WTC11 (cell line): ENCODE measurements around the gene CPNE6. TPM values are rescaled to one million over a fixed set of nuclear protein-coding genes. Genes with fewer than 3 reads are reported as not detected.

Experiments
- ATAC-seq: fragments of 200-7000 bp; cut with Tn5 transposase; 2 replicates; pipeline ENCODE4 v1.10.0; 2021; ENCODE audit warnings: mild to moderate bottlenecking, moderate library complexity
- CTCF ChIA-PET: fragments of 300-600 bp; sonication (Branson Sonifier 250); formaldehyde crosslinking; loops from one replicate; lab custom pipeline; 2021; ENCODE audit warnings: antibody characterized with exemption; lab: Charles Lee
- POLR2A ChIA-PET: fragments of 350-600 bp; sonication (Branson Sonifier 250); formaldehyde crosslinking; loops from one replicate; lab custom pipeline; 2021; ENCODE audit warnings: antibody characterized with exemption; lab: Charles Lee
- DNase-seq: peaks from one replicate; pipeline ENCODE4 v3.0.0; 2021; ENCODE audit warnings: low spot score
- H3K27ac Mint-ChIP-seq: 2 replicates; pipeline ENCODE4 v1.8.0; 2021; ENCODE audit warnings: mixed read lengths
- H3K27me3 Mint-ChIP-seq: 2 replicates; pipeline ENCODE4 v1.8.0; 2021; ENCODE audit warnings: low read depth, mild to moderate bottlenecking, moderate library complexity, mixed read lengths
- H3K36me3 Mint-ChIP-seq: 2 replicates; pipeline ENCODE4 v1.8.0; 2021; ENCODE audit warnings: mixed read lengths
- H3K4me1 Mint-ChIP-seq: 2 replicates; pipeline ENCODE4 v1.8.0; 2022; ENCODE audit warnings: mixed read lengths
- H3K4me3 Mint-ChIP-seq: 2 replicates; pipeline ENCODE4 v1.8.0; 2021; ENCODE audit warnings: mild to moderate bottlenecking, moderate library complexity, mixed read lengths
- H3K9me3 Mint-ChIP-seq: 2 replicates; pipeline ENCODE4 v1.8.0; 2021; ENCODE audit warnings: mixed read lengths
- CDX4 ChIP-seq: fragments of 250-450 bp; sonication (Bioruptor Pico); IDR thresholded peaks from 2 replicates; pipeline ENCODE4 v1.9.0; 2021; ENCODE audit warnings: moderate library complexity, mild to moderate bottlenecking, inconsistent platforms, borderline replicate concordance
- CREB1 ChIP-seq: sonication (generic); formaldehyde crosslinking; IDR thresholded peaks from 2 replicates; pipeline ENCODE4 v1.8.0; 2023; ENCODE audit warnings: mild to moderate bottlenecking, missing genetic modification reagents
- E2F1 ChIP-seq: sonication (generic); formaldehyde crosslinking; IDR thresholded peaks from 2 replicates; pipeline ENCODE4 v1.8.0; 2022; ENCODE audit warnings: mild to moderate bottlenecking, missing genetic modification reagents
- ELF4 ChIP-seq: sonication (generic); formaldehyde crosslinking; IDR thresholded peaks from 2 replicates; pipeline ENCODE4 v1.8.1; 2022; ENCODE audit warnings: low read depth, mild to moderate bottlenecking, moderate library complexity, missing genetic modification reagents
- EMX1 ChIP-seq: fragments of 250-450 bp; sonication (Bioruptor Pico); IDR thresholded peaks from 2 replicates; pipeline ENCODE4 v1.8.0; 2021; ENCODE audit warnings: mild to moderate bottlenecking
- FOXP1 ChIP-seq: sonication (generic); formaldehyde crosslinking; IDR thresholded peaks from 2 replicates; pipeline ENCODE4 v1.8.0; 2022; ENCODE audit warnings: missing genetic modification reagents, mild to moderate bottlenecking, moderate library complexity, borderline replicate concordance
- GTF2I ChIP-seq: fragments of 250-450 bp; sonication (Bioruptor Pico); conservative IDR thresholded peaks from 2 replicates; pipeline ENCODE4 v1.4.0; 2021; ENCODE audit warnings: mild to moderate bottlenecking
- IRF1 ChIP-seq: sonication (generic); formaldehyde crosslinking; IDR thresholded peaks from 2 replicates; pipeline ENCODE4 v1.8.0; 2023; ENCODE audit warnings: missing genetic modification reagents
- KAT7 ChIP-seq: sonication (generic); formaldehyde crosslinking; IDR thresholded peaks from 2 replicates; pipeline ENCODE4 v1.8.1; 2023; ENCODE audit warnings: missing genetic modification reagents, mild to moderate bottlenecking, borderline replicate concordance
- NR3C1 ChIP-seq: sonication (generic); formaldehyde crosslinking; conservative IDR thresholded peaks from 2 replicates; pipeline ENCODE4 v1.8.1; 2023; ENCODE audit warnings: low read depth, mild to moderate bottlenecking, missing genetic modification reagents
- PRRX2 ChIP-seq: fragments of 250-450 bp; sonication (Bioruptor Pico); IDR thresholded peaks from 2 replicates; pipeline ENCODE4 v1.8.0; 2021; ENCODE audit warnings: mild to moderate bottlenecking
- RELA ChIP-seq: sonication (generic); formaldehyde crosslinking; IDR thresholded peaks from 2 replicates; pipeline ENCODE4 v1.8.1; 2022; ENCODE audit warnings: missing genetic modification reagents, mild to moderate bottlenecking, borderline replicate concordance
- SMAD4 ChIP-seq: sonication (generic); formaldehyde crosslinking; IDR thresholded peaks from 2 replicates; pipeline ENCODE4 v1.8.0; 2022; ENCODE audit warnings: mild to moderate bottlenecking, missing genetic modification reagents
- TEAD1 ChIP-seq: sonication (generic); formaldehyde crosslinking; IDR thresholded peaks from 2 replicates; pipeline ENCODE4 v1.8.0; 2022; ENCODE audit warnings: mild to moderate bottlenecking, missing genetic modification reagents
- USF2 ChIP-seq: sonication (generic); formaldehyde crosslinking; IDR thresholded peaks from 2 replicates; pipeline ENCODE4 v1.8.1; 2023; ENCODE audit warnings: mild to moderate bottlenecking, missing genetic modification reagents, moderate library complexity
- ZNF512 ChIP-seq: sonication (generic); formaldehyde crosslinking; IDR thresholded peaks from 2 replicates; pipeline ENCODE4 v1.8.1; 2022; ENCODE audit warnings: missing genetic modification reagents, borderline replicate concordance
- ZSCAN18 ChIP-seq: fragments of 250-450 bp; sonication (Bioruptor Pico); IDR thresholded peaks from 2 replicates; pipeline ENCODE4 v2.1.2; 2022; ENCODE audit warnings: mild to moderate bottlenecking, moderate library complexity
- total RNA-seq: library from RNA; stranded (reverse); gene quantifications from 3 replicates; pipeline ENCODE4 v1.2.3, GENCODE V29; 2021

Gene CPNE6
- total RNA-seq, 1 experiment from 2014 or later, result not detected

- no peak overlapping the region for H3K4me3 Mint-ChIP-seq
- H3K4me1 Mint-ChIP-seq, result no peaks in the 10 kb centered on the region
- DNase-seq (no peak), ATAC-seq (no peak)
- H3K27me3 Mint-ChIP-seq, result no peaks in the 10 kb centered on the region
- H3K9me3 Mint-ChIP-seq, result no peaks in the 10 kb centered on the region
- TF ChIP-seq CDX4 (CRISPR knock-in tag), result no peak
- TF ChIP-seq EMX1 (CRISPR knock-in tag), result no peak
- TF ChIP-seq KAT7, result no peak
- TF ChIP-seq PRRX2 (CRISPR knock-in tag), result no peak
- no peak for TF ChIP-seq CREB1 (CRISPR knock-in tag)
- TF ChIP-seq GTF2I (CRISPR knock-in tag), result no peak
- no peak for TF ChIP-seq ZSCAN18 (CRISPR knock-in tag)
- no peak for TF ChIP-seq ELF4 (CRISPR knock-in tag)
- POLR2A ChIA-PET, result interaction anchor here (2.0 kb wide), 1 partner anchor 11 kb away, joined by 8 read pairs; no protein-coding TSS in a partner anchor
- CTCF ChIA-PET, result interaction anchor here (1.0 to 2.3 kb wide), 3 partner anchors 21 to 39 kb away, joined by 3 to 11 read pairs (median 4); no protein-coding TSS in a partner anchor
- H3K27ac Mint-ChIP-seq, result no peak overlapping the region
- no peaks in the 10 kb centered on the region for H3K36me3 Mint-ChIP-seq
These were observed 2.0 kb upstream of the CPNE6 start for GRCh38 chr14:24069411-24069735.

- TF ChIP-seq USF2 (CRISPR knock-in tag) (no peak), NR3C1 (CRISPR knock-in tag) (no peak), RELA (CRISPR knock-in tag) (no peak), ZNF512 (no peak), SMAD4 (CRISPR knock-in tag) (no peak), ZSCAN18 (CRISPR knock-in tag) (no peak), E2F1 (CRISPR knock-in tag) (no peak), IRF1 (CRISPR knock-in tag) (no peak), FOXP1 (CRISPR knock-in tag) (no peak), TEAD1 (CRISPR knock-in tag) (no peak)
- Mint-ChIP-seq H3K27me3 (no peaks in the 10 kb centered on the region), H3K27ac (no peak overlapping the region), H3K9me3 (no peaks in the 10 kb centered on the region), H3K4me3 (no peak overlapping the region), H3K36me3 (no peaks in the 10 kb centered on the region), H3K4me1 (no peaks in the 10 kb centered on the region)
- POLR2A ChIA-PET, result interaction anchor here (2.0 kb wide), 1 partner anchor 10 kb away, joined by 8 read pairs; no protein-coding TSS in a partner anchor
- CTCF ChIA-PET, result interaction anchor here (1.0 to 2.5 kb wide), 4 partner anchors 12 to 38 kb away, joined by 3 to 11 read pairs (median 8); no protein-coding TSS in a partner anchor
- ATAC-seq (no peak), DNase-seq (no peak)
These were observed 848 bp upstream of the CPNE6 start for GRCh38 chr14:24070285-24071143.
